Activated CD8-positive, alpha-beta memory T cell treated with anti-CD3 and anti-CD28 coated beads, Interleukin-2, amount 50 U/mL, for 48 hours (primary cell): ENCODE results near the gene PLEKHN1.
"Not testable (repeated sequence)": the region's sequence is repeated elsewhere in the genome, so short reads cannot be mapped to it uniquely, and the experiment has no call there.

ENCODE experiments used
- DNase-seq: peaks from one replicate; pipeline ENCODE4 v3.0.0-alpha.2; 2020

PLEKHN1 gene

DNA sequence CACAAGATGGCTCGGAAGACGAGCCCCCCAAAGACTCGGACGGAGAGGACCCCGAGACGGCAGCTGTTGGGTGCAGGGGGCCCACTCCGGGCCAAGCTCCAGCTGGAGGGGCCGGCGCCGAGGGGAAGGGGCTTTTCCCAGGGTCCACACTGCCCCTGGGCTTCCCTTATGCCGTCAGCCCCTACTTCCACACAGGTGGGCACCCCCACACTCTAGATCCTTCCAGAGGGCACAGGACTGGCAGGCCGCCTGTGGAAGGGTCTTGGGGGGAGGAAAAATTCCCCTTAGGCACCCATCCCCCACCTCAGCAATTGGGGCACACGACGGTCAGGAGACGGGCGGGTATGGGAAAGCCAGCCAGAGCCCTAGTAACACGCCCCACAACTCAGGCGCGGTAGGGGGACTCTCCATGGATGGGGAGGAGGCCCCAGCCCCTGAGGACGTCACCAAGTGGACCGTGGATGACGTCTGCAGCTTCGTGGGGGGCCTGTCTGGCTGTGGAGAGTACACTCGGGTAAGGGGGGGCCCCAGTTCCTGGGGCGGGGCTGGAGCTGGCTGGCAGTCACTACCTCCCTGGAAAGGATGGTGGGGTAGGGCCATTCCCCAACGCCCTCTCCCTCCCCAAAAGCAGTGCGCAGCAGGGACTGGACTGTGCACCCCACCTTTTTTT, 23.3 kb upstream of the PLEKHN1 start:
- peak; percentile 54 for DNase-seq

DNA sequence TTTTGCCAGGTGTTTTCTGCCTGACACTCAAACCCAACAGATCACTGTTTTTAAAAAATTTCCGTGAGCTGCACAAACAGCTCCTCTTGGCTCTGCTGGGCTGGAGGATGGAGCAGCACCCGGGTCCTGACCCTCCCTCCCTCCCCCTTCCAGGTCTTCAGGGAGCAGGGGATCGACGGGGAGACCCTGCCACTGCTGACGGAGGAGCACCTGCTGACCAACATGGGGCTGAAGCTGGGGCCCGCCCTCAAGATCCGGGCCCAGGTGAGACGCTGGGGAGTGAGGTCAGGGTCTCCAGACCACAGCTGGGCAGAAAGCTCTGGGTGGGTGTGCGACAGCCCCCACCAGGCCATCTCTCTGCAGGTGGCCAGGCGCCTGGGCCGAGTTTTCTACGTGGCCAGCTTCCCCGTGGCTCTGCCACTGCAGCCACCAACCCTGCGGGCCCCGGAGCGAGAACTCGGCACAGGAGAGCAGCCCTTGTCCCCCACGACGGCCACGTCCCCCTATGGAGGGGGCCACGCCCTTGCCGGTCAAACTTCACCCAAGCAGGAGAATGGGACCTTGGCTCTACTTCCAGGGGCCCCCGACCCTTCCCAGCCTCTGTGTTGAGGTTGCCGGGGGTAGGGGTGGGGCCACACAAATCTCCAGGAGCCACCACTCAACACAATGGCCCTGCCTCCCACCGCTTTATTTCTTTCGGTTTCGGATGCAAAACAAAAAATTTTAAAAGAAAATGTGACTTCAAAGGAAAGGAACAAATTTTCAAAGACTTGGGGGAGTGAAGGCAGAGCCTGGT, 22.5 kb upstream of the PLEKHN1 start:
- no peak for DNase-seq

DNA sequence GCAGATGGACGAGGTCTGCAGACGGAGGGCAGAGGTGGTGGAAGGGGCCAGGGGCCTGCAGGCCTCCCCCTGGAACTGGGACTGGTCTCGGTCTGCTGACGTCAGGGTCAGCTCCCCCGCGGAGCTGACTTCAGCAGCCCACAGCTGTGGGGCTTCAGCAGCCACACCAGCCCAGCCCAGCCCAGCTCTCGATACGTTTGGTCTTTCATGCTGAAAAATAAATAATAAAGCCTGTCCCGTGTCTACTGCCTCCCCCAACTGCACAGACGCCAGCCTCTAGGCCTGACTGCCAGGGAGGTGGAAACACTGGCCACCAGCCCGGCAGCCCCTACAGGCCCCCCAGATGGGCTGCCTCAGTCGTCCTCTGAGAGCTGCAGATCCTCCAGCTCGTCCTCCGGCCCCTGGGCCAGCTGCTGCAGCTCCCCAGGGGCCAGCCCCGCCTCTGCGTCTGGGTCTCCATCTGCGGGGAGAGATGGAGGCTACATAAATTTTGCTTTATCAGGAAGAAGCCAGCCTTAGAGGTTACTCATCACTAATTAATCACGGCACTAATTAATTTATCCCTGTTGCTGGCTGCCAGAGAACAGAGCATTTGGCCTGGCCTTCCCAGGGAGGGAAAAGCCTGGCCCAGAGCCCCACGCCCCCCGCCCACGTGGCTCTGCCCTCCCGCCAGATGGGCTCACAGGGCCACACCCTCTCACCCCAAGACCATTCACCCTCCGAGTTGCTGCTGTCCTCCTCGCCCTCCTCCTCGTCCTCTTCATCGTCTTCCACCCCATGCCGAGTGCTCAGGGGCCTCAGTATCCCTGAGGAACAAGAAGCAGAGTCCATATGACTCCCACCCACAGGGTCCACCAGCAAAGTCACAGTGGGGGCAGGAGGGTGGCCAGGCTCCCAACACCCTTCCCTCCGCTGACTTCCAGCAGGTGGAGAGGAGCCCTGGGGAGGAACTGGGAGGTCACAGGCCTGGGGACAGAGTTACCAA, 21.6 kb upstream of the PLEKHN1 start:
- DNase-seq, result no peak

- DNase-seq, result no peak
Observed at GRCh38 chr1:945688-946556, 20.4 kb upstream of the PLEKHN1 start.

DNA sequence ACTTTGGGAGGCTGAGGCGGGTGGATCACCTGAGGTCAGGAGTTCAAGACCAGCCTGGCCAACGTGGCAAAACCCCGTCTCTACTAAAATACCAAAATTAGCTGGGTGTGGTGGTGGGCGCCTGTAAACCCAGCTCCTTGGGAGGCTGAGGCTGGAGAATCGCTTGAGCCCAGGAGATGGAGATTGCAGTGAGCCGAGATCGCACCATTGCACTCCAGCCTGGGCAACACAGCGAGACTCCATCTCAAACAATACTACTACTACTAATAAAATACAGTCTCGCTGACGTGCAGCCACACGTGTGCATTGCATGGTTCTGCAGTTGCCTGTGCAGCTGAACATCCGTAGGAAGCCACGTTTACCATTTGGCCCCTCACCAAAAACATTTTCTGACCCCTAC, 19.5 kb upstream of the PLEKHN1 start:
- DNase-seq, result not testable (repeated sequence)

- DNase-seq, result no peak
Observed at GRCh38 chr1:947958-948357, 18.3 kb upstream of the PLEKHN1 start.

DNA sequence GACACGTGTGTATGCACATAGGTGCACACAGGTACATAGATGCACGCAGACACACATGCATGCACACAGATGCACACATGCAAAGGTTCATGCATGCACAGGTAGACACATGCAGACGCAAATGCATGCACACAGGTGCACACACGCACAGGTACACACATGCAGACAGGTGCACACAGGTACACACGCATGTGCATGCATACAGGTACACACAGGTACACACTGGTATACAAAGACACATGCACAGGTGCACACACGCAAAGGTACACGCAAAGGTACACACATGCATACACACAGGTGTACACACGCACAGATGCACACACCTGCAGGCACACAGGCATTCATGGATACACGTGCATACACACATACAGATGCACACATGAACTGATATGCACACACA, 16.0 kb upstream of the PLEKHN1 start:
- DNase-seq, result no peak

DNA sequence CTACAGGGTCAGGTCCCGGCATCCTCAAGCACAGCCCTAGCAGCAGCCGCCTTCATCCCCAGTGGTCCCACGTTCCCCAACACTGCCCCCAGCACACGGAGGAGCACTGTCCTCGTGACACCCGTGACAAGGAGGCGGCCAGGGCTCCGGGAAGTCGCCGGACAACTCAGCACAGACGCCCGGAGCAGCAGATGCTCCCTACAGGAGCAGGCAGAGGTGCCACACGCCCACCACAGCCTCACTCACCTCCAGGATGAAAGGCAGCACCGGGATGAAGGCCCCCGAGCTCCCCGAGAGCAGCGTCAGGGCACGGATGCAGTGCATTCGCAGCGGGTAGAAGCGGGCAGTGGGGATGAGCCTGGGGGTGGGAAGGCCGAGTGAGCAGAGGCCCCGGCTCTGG, 15.4 kb upstream of the PLEKHN1 start:
- DNase-seq, result no peak

DNA sequence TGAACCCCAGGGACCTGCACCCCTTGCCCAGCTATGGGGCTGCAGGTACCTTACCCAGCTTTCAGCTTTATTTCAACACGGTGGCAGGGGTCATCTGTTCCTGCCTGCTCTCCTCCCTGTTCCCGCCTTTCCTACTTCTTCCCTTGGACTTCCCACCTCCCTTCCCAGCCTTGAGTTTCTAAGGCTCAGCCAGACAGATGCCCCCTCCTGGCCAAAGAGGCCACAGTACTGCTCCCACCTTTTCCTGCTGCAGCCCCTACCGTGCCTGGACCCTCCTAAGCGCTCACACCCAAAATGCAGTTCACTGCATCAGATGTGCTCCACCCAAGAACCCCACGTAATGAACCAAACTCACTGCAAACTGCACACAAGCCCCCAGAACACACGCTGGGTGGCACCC, 14.9 kb upstream of the PLEKHN1 start:
- DNase-seq, result no peak

- DNase-seq, result no peak
Observed at GRCh38 chr1:952201-952600, 14.1 kb upstream of the PLEKHN1 start.

DNA sequence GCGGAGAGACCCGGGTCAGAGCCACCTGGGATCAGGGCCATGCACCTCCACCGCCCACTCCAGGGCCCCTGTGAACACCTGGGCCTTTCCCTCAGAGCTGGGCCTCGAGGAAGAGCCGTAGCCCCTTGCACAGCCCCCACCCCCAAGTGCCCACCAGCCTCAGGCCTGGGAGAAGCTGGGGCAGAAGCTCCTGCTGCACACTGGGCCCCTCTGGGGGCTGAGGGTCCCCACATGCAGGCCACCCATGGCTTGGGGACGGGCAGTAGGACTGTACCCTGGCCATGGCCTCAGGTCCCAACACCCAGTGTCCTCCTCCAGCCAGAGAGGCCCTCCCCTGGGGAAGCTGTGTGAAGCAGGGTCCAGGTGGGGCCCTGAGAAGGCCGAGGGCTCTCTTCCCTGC, 13.7 kb upstream of the PLEKHN1 start:
- no peak for DNase-seq

DNA sequence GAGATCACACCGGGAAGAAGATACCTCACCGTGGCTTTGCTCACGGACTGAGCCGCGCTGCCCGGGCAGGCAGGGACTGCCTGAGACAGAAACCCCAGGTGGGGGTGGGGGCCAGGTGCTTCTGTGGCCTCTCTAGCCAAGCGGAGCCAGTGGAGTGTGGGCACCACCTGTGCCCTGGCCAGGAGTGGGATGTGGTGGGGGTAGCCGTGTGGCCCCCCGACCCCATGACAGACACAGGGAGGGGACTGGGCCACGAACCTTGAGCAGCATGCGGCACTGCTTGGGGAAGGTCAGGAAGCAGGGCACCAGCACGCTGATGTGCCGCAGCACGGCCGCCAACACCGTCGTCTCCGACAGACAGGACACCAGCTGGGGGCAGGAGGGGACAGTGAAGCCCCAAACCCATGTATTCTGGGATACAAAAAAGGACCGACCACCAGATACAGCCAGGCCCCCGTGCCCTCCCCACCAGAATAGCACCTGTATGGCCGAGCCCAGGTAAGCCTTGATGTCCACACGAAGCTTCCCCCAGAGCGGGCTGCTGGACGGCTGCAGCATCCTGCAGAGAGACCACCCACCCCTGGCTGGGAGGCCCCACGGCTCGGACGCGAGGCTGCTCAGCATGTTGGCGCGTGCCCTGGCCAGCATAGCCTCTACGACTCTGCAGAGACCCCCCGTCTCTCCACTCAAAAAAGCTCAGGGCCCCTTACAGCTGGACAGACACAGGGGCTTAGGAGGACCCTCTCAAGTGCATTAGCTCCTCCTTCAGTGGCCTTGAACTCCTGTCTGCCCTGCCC, 12.6 kb upstream of the PLEKHN1 start:
- DNase-seq, result no peak

DNA sequence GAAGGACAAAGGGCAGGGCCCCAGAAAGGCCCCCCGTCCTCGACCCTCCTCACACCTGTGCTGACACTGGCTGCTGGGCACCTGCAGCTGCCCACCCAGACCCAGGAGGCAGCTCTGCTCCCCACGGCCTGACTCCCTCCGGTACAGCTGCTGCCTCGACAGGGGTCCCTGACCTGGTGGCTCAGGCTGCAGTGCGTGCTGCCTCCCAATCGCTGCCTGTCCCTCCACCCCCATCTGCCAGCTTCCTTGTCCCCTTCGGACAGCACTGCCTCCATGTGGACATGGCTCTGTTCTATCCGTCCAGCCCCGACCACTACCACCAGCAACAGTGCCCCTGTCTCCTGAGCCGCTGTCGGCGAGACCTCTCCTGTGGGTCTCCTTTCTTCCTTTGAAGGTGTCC, 11.4 kb upstream of the PLEKHN1 start:
- DNase-seq, result no peak

DNA sequence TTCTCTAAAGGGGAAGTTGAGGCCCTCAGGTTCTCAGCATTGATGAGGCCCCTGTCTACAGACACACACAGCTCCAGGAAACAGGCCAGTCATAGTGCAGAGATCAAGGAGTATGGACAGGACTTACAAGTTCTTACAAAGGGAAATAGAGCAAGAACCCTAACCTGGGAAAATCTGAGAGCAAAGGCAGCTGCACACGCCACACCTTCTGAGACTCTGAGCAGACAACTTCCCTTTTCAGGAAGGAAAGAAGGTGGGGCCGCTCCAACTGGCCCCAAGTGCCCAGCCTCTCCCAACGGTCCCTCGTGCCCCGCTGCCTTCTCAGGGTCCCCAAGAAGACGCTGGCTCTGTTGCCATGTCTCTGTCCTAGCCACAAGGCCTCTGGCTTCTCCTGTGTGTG, 10.8 kb upstream of the PLEKHN1 start:
- no peak for DNase-seq

- no peak for DNase-seq
Observed at GRCh38 chr1:956636-957035, 9.6 kb upstream of the PLEKHN1 start.

DNA sequence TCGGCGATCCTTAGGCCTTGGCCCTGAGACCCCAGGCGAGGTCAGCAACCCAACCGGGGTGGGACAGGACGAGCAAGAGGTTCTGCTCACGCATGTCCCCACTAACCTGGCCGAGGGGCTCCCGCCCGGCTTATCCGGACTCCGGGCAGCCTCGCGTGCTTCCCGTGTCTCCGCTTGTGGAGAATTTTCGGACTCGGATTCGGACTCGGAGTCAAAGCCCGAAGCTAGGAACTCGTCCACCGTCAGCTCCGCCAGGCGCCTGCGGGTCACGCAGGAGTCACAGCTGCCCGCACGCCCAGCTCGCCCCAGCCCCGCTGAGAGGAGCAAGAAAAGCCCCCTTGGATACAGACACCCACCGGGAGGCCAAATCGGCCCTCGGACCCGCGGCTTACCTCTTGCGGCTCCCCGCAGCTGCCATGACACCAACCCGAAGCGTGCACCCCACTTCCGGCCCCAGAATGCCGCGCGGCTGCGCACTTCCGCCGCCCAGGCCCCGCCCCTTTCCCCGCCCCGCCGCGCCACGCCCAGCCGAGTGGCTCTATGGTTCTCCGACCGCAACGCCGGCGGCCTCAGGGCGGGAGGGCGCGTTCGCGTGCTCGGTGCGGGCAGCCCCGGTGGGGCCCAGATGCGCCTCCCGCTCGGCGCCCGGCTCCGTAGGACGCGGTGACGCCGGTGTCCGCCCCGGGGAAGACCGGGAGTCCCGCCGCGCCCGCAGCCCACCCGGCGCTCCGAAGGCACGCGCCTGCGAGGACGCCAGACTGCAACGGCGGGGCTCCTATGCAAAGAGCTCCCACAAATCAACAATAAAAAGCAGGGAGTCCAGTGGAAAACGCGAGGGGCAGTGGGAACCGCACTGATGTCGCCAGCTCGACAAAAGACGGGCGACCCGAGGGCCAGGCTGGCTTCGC, 7.2 kb upstream of the PLEKHN1 start, which contains the start of gene NOC2L:
NOC2L (minus strand) TSS at position 434 of the 908 bp plus-strand sequence; CDS start at position 418, 16 bp downstream.
- peak; percentile 100 for DNase-seq

- no peak for DNase-seq
Observed at GRCh38 chr1:959731-960362, 6.4 kb upstream of the PLEKHN1 start.

DNA sequence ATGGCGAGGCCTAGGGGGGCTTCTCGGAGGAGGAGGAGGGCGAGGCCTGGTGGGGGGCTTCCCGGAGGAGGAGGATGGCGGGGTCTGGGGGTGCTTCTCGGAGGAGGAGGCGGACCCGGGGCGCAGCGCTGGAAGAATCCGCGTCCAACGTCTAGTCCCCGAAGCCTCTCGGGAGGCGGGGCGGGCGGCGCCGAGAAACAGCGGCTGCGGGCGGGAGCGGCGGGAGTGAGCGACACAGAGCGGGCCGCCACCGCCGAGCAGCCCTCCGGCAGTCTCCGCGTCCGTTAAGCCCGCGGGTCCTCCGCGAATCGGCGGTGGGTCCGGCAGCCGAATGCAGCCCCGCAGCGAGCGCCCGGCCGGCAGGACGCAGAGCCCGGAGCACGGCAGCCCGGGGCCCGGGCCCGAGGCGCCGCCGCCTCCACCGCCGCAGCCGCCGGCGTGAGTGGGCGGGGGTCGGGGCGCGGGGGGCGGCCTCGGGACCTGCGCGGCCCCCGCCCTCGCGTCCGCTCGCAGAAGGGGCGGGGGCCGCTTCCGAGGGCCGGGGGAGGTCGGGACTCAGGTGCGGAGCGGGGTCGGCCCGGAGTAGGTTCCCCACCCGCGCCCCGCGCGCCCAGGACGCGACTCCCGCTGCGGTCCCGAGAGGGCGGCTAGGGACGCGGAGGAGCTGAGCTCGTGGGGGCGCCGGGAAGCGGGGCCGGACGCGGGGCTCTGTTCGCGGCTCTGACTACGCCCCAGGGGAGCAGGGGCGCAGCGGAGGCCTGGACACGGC, 5.7 kb upstream of the PLEKHN1 start, which contains the start of gene KLHL17:
KLHL17 (plus strand) TSS at position 222 of the 769 bp plus-strand sequence; CDS start at position 332, 110 bp downstream.
- DNase-seq, result peak; percentile 91
